ENCODE measurements around the gene KCNC2. TPM values are rescaled to one million over a fixed set of nuclear protein-coding genes. Genes with fewer than 3 reads are reported as not detected.
"Not testable (repeated sequence)": the region's sequence is repeated elsewhere in the genome, so short reads cannot be mapped to it uniquely, and the experiment has no call there.

Gene KCNC2
- total RNA-seq, 4 donors from 2014 or later, result not detected

DNA sequence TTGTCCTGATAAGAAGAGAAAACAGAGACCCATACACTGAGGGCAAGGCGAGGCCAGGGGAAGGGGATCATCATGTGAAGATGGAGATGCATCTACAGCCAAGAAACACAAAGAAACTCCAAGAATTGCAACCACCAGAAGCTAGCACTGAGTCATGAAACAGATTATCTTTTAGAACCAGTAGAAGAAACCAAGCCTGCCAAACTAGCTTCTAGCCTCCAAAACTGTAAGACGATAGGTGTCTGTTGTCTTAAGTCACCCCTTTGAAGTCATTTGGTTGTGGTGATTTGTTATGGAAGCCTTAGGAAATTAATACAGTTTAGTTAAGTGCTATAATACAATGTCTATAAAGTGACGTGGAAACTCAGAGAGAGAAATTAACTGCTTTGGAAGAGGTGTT is 15.4 kb downstream of the KCNC2 start:
- TF ChIP-seq, protein P1, sequence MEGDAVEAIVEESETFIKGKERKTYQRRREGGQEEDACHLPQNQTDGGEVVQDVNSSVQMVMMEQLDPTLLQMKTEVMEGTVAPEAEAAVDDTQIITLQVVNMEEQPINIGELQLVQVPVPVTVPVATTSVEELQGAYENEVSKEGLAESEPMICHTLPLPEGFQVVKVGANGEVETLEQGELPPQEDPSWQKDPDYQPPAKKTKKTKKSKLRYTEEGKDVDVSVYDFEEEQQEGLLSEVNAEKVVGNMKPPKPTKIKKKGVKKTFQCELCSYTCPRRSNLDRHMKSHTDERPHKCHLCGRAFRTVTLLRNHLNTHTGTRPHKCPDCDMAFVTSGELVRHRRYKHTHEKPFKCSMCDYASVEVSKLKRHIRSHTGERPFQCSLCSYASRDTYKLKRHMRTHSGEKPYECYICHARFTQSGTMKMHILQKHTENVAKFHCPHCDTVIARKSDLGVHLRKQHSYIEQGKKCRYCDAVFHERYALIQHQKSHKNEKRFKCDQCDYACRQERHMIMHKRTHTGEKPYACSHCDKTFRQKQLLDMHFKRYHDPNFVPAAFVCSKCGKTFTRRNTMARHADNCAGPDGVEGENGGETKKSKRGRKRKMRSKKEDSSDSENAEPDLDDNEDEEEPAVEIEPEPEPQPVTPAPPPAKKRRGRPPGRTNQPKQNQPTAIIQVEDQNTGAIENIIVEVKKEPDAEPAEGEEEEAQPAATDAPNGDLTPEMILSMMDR (IDR thresholded peaks at IDR 0.05), result no peak
- ATAC-seq (ENCODE audit: low FRiP score), result no peak
- DNase-seq (ENCODE audit: low spot score), result no peak

DNA sequence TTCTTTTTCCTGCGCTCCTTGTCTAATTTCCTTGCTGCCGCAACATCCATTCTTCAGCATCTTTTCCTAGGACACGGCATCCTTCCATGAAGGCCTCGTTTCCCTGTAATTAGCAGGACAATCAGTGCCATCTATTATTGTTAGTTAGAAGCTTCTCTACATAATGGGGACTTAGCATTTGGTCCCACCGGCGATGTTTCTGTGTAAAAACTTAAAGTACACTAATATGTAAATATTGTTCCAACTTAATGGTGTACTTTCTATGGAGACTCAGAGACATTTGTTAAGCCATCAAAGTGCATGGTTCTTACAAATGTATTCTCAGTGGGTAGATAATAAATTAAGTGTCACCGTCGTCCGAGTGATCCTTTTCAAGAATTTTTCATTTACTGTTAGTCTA is 17.4 kb downstream of the KCNC2 start:
- ATAC-seq (ENCODE audit: low FRiP score), result no peak

DNA sequence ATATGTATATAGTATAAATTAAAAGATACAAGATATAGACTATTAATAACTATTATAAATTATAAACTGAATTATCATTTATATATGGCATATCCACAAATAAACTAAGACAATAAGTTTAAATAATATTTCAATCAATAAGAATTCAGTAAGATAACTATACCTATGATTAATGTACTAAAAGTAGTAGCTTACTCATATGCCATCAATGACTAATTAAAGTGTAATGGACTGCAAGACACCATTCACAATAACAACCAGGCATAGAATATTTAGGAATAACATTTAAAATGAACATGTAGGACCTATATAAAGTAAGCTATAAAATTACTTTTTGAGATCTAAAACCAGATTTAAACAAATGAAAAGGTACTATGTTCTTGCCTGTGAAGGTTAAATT is 18.8 kb downstream of the KCNC2 start:
- TF ChIP-seq, protein P1 (IDR thresholded peaks at IDR 0.05), result no peak
- DNase-seq (ENCODE audit: low spot score), result no peak
- ATAC-seq (ENCODE audit: low FRiP score), result no peak

More for the DNA sequence above, 17.4 kb downstream of the KCNC2 start:
- TF ChIP-seq, protein P1 (IDR thresholded peaks at IDR 0.05), result no peak
- DNase-seq (ENCODE audit: low spot score), result no peak

DNA sequence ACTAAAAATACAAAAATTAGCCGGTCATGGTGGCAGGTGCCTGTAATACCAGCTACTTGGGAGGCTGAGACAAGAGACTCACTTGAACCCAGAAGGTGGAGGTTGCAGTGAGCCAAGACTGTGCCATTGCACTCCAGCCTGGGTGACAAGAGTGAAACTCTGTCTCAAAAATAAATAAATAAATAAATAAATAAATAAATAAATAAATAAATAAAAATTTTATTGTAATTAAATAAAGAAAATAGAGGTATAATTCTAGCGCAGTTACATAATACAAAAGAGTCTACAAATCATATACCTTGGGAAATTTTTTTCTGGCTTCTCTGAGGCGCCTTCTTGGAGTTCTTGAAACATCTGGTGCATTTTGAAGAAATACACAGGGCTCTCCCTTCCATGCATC is 23.8 kb downstream of the KCNC2 start:
- ATAC-seq (ENCODE audit: low FRiP score); DNase-seq (ENCODE audit: low spot score): not testable (repeated sequence)

DNA sequence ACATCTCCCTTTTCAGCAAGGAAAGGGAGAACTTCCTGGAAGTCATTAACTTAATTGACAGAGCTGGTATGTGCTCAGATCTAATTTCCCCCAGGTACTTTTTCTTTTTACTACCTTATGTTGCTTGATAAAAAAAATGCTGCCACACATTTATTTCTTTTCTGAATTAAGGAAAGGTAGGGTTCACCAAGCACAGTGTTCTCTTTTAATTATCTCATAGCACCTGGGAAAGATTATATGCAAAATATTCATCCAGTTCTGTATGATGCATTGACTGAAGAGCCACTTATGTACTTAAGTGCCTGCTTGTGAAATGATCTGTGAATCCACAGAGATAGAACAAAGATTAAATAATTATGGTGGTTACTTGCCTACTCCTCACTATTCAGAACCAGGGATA is 25.1 kb downstream of the KCNC2 start:
- TF ChIP-seq, protein P1 (IDR thresholded peaks at IDR 0.05), result no peak
- ATAC-seq (ENCODE audit: low FRiP score) (no peak), DNase-seq (ENCODE audit: low spot score) (no peak)

DNA sequence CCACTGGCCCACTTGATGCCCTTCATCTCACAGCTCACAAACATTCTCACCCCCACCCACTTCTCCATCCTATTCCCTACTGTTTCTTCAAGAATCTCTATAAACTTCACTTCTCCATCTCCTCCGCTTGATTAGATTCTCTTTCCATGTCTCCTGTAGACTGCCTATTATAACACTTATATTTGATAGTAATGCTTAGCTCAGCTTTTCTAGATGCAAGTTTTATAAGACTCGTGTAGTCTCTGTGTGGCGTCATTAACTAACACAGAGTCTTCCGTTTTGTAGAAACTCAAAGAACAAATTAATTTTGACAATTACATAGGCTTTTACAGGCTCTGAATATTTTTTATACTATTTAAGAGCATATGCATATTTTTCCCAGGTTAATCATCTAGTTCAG is 25.7 kb downstream of the KCNC2 start:
- no peak for DNase-seq (ENCODE audit: low spot score)
- TF ChIP-seq, protein P1 (IDR thresholded peaks at IDR 0.05), result no peak
- no peak for ATAC-seq (ENCODE audit: low FRiP score)

DNA sequence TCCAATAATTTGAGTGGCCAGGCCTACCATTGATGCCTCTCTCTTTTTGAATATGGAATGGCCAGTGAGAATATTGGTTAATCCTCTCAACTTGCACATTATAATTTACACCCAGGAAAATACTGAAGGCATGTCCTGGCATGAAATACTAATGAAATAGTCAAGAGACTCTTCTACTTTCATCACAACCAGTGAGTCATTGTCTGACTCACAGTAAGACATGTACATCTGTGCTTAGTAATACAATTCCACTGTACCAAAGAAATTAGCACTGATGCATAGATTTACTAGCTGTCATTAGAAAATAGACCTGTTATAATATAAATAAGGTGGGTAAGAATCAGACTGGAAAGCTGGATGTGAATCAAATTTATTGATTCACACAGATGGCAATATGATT is 31.6 kb downstream of the KCNC2 start:
- DNase-seq (ENCODE audit: low spot score), result no peak
- TF ChIP-seq, protein P1 (IDR thresholded peaks at IDR 0.05), result no peak
- peak; percentile 48 for ATAC-seq (ENCODE audit: low FRiP score)

DNA sequence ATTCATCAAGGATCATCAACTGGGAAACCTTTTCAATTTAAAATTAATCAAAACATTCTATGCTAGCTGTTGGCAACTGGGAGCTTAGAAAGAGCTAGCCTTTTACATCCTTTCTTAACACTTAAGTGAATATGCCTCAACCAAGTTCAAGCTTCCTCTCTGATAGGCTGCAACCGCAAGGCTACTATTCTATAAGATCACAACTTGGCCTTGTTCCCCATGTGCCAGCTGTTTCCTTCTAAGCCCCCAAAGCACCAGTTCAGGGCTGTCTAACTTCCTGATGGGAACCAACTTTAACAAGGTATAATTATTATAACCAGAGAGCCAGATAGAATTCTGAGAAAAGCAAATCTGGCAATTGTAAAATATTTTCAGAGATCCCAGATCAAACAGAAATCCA is 37.0 kb downstream of the KCNC2 start:
- no peak for ATAC-seq (ENCODE audit: low FRiP score)
- no peak for DNase-seq (ENCODE audit: low spot score)

More for the DNA sequence above, 37.0 kb downstream of the KCNC2 start:
- TF ChIP-seq, protein P1 (IDR thresholded peaks at IDR 0.05), result no peak

Measured in omental fat pad (tissue), 4 donors.